NCI-H146 (cell line): ENCODE measurements around the gene IFI6.

ENCODE experiments used
- DNase-seq: peaks from one replicate; lab custom pipeline; 2025; lab: John Stamatoyannopoulos, UW

The IFI6 gene

DNA sequence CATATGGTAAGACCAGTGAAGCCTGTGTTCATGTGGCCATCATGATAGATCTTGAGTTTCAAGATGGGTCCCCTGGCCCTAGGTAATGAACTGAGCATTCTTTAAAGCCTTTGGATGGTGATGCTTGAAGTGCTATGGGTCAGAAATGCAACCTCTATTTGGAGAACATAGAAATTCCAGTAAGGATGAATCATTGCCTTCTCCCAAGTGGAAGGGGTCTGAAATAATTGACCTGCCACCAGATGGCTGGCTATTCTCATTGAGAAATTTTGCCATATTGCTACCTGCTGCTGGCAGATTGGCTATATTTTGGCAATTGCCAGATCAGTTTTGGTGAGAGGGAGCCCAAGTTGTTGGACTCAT is 739 bp upstream of the IFI6 start:
- DNase-seq: no peak

DNA sequence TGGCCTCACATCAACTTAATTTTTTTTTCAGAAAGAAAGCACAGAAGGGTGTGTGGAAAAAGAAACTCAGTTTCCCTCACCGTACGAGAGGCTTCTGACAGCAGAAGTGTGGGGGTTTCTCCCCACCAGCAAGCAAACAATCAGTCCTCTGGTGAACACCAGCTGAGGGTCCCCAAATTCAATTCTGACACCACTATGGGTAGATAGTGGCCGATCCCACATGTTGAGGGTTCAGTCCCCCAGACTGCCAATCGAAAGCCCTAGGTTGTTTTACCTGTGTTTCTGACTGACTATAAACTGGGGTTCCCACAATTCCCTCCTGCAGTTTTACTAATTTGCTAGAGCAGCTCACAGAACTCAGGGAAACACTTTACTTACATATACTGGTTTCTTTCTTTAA is 2.1 kb downstream of the IFI6 start:
- DNase-seq: no peak

DNA sequence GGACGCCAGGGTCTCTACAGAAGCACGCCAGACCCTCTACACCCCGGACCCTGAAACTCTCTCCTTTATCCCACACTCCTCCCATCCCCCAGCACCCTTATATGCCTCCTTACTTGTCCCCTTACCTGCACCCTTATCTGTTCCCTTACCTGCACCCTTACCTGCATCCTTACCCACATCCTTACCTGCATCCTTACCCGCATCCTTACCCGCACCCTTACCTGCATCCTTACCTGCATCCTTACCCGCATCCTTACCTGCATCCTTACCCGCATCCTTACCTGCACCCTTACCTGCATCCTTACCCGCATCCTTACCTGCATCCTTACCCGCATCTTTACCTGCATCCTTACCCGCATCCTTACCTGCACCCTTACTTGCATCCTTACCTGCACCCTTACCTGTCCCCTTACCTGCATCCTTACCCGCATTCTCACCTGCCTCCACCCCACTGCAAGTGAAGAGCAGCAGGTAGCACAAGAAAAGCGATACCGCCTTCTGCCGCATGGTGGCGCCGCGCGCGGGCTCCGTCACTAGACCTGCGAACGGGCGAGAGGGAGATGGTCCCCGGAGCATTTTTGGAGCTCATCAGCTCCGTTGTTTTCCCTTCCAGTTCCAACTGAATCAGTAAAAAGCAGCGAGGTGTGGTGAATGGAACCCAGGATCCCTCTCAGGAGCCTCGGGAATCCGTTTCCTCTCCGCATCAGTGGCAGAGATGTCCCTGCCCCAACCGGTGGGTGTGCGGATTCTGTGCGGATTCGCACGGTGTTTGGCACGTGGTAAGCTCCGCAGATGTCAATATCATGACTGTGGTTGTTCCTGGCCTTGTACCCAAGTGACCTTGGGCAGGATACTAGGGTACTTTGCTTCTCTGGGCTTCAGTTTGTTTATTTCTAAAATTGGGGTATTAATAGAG is 2.9 kb downstream of the IFI6 start:
- DNase-seq: peak; percentile 40

DNA sequence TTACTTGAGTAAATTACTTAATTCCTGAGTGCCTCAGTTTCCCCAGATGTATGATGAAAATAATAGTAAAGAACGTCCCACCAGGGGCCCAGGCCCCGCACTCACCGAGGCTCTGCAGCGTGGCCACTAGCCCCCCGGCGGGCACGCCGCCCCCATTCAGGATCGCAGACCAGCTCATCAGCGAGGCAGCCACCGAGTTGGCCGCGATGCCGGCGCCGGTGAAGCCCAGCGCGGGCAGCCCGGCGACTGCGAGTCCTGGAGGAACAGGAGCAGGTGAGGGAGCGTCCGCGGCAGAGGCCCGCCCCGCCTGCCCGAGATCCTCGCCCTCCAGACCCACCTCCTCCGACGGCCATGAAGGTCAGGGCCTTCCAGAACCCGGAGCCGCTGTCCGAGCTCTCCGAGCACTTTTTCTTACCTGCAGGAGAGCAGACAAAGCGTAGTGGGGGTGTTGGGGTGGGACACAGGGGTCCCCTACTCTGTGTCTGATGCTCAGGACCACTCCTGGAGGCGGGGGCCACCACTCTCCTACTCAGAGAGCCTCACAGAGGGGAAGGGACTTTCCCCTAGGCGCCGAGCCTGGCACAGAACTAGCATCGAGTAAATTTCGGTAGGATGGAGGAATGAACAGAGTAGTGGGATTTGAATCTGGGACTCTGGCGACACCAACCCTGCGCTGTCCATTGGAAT is 3.7 kb downstream of the IFI6 start:
- DNase-seq: no peak

DNA sequence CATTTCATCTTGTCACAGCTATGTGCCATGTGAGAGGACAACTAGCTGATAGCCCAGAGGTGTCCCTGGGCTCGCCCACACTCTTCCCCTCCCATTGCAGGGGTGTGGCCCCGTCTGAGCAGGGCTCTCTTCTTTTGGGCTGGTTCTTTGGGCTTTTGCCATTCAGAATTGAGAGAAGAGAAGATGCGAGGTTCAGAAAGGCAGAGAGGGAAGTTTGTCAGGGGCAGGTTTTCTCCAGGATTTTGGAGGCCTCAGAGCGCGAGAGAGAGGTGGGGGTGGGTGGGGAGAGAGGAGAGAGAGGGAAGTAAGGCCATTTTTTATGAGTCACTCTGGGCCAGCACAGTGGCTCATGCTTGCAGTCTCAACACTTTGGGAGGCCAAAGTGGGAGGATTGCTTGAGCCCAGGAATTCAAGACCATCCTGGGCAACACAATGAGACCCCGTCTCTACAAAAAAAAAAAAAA is 5.2 kb downstream of the IFI6 start:
- no peak for DNase-seq

DNA sequence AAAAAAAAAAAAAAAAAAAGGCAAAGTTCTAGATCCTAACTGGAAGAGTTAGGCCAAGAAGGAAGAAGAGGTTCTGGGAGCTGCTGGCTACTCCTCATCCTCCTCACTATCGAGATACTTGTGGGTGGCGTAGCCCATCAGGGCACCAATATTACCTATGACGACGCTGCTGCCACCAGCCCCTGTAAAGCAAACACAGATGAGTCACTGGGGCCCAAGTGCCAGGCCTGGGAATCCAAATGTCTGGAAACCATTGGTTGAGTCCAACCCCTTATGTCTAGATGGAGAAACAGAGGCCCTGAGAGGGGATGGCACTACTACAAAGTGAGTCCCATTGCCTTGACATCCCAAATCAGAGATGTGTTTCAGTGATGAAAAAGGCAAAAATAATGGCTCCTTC is 5.7 kb downstream of the IFI6 start:
- no peak for DNase-seq

DNA sequence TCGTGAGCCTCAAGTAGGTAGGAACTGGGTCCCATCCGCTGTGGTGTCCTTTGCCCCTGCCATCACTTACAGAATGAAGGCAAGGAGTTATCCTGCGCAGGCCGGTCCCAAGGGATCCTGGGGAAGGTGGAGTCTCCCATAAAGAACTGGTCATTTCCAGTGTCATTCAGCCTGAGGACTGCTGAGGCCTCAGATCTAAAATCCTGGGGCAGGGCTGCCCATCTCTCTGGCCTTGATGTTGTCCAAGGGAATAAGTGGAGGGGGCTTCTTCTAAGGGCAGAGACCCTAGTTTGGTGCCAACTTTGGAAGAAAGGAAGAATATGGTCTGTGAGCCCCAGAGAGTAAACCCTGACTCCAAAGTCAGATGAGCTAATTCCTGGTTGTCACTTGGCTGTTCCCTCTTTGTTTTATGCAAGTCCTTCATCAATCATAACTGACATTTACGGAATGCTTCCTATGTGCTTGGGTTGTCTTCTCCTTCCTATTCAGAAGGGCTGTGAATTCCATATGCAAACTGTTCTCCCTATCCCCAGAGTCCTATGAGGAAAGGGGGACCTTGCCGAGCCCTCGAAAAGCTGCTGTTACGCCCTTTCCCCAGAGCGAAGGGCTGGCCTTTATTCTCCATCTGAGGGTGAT is 6.9 kb downstream of the IFI6 start:
- no peak for DNase-seq

DNA sequence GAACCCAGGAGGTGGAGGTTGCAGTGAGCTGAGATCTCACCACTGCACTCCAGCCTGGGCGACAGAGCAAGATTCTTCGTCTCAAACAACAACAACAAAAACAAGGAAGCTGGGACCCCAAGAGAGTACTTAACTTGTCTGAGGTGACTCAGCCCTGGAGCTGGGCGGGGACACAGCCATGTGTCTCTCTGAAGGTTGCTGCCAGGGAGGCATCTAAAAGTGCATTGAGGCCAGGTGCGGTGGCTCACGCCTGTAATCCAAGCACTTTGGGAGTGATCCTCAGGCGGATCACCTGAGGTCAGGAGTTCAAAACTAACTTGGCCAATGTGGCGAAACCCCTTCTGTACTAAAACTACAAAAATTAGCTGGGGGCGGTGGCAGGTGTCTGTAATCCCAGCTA is 7.7 kb downstream of the IFI6 start:
- no peak for DNase-seq

DNA sequence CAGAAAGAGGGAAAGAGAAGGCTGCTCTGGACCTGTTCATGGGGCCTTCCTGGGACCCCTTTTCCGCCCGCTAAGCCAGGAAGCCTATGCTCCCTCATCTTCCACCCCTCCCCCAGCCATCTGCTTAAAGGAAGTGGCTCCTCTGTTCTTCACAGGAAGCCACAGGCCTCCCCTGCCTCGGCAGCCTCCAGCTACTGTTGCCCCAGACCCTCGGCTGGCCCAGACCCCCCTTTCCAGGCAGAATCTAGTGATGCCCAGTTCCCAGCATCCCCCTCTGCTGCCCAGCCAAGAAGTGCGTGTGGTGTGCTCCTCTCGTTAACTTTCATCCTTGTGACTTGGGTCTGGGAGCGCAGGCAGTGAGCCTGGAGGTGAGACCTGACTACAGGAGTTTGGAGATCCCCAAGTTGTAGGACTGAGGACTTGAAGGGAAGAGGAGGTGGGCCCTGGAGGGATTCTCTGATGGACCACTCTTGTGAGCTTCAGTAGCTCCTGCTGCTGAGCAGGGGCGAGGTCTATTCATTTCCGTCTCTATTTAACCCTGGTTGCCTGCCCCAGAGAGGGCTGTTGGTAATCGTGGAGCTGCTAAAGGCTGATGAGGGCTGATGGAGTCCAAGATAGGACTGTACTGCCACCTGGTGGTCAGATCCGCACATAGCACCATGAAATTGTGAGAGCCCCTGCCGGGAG is 9.1 kb downstream of the IFI6 start:
- DNase-seq: peak; percentile 54

DNA sequence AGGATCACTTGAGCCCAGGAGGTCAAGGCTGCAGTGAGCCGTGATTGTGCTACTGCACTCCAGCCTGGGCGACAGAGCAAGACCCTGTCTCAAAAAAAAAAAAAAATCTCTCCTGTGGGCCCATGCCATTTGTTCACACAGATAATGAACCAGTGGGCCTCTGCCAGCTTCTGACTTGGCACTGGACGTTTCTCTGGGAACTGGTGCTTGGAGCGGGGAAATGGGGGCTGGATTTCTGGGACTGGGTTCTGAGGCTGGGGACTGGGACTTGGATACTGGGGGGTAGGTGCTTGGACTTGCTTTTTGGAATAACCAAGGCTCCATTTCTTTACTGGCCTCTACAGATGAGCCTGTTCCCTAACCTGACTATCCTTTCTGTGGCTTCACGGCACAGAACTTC is 9.7 kb downstream of the IFI6 start:
- DNase-seq: no peak

DNA sequence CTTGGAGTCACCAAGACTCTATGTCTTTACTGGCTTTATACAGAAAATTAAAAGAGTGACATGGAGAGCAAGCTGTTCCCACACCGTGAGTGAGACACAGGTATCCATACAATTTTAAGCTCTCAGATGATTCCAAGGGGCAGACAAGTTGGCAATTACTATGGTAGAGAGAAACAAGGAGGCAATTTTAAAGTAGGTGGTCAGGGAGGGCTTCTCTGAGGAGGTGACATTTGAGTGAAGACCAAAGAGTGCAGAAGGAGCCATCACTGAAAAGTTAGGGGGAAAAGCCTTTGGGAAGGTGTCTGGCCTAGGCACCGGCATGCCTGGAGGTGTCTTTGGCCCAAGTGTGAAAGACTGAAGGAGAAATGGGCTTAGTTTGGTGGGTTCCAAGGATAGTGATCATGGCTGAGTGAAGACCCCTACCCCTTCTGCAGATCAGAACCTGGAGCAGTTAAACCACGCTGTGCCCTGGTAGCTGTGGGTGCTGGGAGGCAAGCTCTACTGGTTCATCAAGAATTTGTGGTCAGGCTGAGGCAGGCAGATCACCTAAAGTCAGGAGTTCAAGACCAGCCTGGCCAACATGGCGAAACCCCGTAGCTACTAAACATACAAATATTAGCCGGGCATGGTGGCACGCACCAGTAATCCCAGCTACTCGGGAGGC is 10.4 kb downstream of the IFI6 start:
- DNase-seq: no peak

DNA sequence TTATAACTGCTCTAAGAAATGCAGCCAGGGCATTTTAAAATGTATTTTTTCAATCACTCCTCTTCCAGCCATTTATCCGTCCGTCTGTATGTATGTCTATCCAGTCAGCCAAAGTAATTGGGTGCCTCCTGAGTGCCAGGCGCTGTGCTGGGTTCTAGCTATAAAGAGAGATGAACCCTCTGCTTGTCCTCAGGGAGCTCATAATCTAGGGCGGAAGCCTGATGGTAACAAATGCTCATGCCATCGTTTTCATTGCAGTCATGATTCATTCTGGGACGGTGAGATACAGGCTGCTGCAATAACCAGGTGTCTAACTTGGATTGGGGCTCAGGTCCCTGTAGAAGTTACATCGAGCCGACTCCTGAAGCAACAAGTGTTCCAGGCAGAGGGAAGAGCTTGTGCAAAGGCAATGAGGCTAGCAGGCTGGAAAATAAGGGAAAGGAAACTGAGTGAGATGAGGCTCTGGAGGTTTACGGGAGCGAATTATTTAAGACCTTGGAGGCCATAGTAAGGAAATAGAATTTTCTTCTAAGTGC is 11.6 kb downstream of the IFI6 start:
- no peak for DNase-seq

DNA sequence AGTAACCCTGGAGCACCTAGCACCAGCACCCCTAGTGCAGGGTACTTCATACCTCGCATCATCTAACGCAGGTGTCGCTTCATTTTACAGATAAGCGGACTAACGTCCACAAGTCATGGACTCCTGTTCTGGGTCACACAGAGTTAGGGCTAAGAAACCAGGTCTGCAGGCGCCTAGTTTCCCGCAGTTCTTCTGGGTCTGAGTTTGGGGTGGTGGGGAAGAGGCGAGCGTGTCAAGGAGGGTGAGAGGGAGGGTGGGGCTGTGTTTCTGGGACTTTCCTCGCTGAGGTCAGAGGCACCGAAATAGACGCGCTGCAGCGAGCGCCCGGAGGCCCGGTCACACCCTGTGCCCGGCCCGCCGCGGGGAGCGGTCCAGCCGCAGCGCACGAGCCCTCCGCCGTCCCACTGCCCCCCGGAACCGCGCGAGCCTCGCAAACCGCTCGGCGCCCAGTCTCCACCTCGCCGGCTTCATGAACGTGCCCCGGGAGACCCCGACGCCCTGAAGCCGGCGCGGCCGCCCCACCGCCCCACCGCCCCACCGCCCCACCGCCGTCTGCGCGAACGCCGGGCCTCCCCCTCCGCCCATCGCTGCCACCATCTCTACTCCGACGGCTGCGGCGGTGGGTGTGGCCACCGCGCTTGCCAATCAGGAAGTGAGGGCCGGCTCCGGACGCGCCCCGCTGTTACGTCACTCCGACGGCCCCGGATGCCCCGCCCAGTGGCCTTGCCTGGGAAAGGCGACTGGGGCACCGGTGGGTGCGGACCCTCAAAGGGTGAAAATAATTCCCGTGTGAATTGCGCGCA is 12.3 kb downstream of the IFI6 start:
- DNase-seq: peak; percentile 82

DNA sequence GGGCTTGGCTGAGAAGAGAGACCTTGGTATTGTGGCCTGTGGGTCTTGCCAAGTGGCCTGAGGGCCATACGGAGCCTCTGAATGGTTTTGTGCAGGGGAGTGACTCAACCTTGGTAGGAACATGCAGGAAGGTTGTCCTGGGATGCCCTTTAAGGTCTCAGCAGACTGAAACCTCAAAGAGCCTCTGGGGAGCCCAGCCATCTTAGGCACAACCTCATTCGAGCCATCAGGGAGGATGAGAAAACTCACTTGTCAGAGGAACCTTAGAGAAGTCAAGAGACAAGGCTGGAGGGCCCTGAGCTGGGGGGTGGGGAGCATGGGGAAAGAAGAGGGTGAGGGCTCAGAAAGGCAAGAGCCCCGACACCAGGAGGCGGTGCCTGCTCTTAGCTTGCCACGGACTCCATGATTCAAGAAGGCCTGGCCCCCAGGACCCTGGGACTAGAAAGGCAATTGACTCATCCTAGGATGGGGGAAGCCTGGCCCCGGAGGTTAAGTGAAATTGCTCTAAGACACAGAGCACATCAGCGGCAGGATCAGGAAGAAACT is 13.0 kb downstream of the IFI6 start:
- DNase-seq: no peak

DNA sequence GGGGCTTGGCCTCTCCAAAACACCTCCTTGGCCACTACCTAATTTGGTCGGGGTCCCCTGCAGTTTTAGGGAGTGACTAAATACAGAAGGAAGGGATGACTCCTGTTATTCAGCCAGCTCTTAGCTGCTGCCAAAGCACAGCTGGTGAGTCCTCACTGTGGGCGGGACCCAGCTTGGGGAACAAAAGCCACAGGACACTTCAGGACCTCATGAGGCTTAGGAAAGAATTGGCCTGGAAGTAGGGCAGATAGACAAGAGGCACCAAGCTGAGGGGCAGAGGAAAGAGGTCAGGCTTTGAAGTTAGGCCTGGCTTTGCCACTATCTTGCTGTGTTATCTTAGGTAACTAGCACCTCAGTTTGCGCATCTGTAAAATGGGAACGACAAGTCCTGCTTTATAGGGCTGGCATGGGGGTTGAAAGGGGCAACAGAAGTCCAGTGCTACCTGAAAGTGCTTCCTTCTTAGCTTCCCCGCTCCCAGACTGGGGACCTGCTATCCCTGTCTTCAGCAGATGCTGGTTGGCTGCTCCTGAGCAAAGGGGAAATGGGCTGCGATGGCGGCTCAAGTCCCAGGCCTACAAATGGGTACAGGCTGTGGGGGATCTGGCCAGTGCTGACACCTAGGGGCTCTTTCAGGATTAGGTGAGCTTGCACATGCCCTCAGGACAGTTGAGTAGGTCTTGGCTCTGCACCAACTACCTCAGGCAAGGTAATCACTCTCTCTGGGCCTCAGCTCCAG is 15.7 kb downstream of the IFI6 start:
- DNase-seq: peak; percentile 5

DNA sequence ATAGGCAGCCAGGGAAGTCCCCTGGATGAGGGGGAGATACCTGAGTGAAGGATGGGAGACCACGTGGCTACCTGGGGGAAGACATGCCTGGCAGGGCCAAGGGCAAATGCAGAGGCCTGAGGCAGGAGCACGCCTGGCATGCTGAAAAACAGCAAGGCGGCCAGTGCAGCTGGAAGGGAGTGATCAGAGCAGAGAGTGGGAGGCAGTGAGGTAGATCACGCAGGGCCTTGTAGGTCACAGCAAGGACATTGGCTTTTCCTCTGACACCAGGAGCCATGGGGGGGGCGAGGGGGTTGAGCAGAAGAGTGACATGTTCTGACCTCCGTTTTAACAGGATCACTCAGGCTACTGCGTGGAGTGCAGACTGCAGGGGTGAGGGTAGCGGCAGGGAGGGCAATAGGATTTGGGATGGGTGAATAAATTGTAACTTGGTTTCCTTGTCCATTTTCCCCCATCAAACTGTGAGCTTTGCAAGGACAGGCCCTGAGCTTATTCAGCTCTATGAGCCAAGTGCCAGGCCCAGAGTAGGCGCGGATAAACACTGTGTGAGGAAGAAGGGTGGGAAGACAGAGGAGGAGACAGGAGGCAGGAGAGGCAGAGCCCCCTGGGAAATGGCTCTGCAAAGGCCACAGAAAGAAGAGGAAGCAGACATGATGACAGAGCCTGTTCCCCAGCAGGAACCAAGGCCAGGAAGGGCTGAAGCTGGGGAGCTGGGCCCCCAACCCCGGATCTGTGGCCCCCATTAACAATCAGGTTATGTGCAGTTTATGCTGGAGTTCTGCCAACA is 16.6 kb downstream of the IFI6 start:
- DNase-seq: no peak

DNA sequence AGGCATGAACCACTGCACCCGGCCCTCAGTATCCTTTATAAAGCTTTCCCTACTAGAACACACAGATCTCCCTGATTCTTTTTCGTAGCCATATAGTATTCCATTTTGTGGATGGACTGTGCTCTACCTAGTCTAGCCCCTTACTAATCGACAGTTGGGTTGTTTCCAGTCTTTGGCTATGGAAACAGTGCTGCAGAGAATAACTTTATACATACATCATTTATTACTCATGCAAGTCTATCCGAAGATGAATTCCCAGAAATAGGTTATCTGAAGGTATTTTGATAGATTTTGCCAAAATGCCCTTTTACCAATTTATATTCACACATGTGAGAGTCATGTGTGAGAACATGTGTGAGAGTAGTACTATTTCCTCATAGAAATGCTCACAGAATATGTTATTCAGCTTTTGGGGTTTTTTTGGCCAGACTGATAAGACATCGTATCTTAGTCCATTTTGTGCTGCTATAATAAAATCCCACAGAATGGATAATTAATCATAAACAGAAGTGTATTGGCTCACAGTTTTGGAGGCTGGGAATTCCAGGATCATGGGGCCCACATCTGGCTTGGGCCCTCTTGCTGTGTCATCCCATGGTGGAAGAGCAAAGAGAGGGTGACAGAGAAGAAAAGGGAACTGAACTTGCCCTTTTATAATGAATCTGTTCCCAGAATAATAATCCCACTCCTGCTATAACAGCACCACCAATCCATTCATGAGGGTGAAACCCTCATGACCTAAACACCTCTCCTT is 19.7 kb downstream of the IFI6 start:
- DNase-seq: no peak

DNA sequence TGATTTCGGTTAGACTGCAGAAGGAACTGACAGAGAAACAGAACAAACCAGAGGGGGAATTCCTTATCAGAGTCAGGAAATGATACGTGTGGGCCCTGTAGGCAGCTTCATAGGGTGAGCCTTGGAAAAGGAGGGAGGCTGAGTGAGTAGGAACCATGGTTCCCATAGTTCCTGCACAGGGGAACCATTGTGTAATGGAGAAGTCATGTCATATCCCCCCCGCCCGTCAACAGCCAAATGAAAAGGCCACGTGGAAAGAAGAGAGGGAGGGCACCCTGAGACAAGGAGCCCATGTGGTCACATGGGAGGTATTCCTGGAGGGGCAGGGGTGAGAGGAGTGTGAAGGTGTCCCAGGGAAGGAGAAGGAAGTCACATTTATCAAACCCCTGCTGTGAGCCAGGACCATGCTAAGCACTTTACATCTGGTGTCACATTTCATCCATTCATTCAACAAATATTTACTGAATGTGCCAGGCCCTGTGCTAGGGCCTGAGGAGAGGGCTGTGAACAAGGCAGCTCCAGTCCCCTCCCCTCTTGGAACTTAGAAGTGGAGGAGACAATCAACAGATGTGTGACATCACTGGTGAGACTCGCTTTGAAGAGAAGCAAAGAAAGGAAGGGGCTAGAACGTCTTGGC is 21.3 kb downstream of the IFI6 start:
- DNase-seq: peak; percentile 13
